B cell (primary cell): ENCODE measurements around the gene DPYSL4.

Experiments used
- CTCF ChIP-seq: fragments of 200-600 bp; IDR thresholded peaks from one replicate; pipeline ENCODE4 v1.8.0; 2022; ENCODE audit warnings: antibody characterized with exemption, mild to moderate bottlenecking
- EZH2 ChIP-seq: IDR thresholded peaks from 2 replicates; pipeline ENCODE4 v1.6.1; 2012; ENCODE audit warnings: borderline replicate concordance, low read depth, mild to moderate bottlenecking, moderate library complexity, low read length; ENCODE audit not compliant: insufficient read depth, poor library complexity, severe bottlenecking

- TF ChIP-seq CTCF = no peak
- TF ChIP-seq EZH2 = no peak
Measured at GRCh38 chr10:132252412-132252811, 65.7 kb downstream of the DPYSL4 start.
